ENCODE data around the gene SPOCK3. TPM values are rescaled to one million over a fixed set of nuclear protein-coding genes. Genes with fewer than 3 reads are reported as not detected.
A peak's percentile ranks its signal among the peaks of the same experiment; 100 is the strongest.

The SPOCK3 gene
- total RNA-seq, 1 experiment from 2014 or later = 0.24 TPM

DNA sequence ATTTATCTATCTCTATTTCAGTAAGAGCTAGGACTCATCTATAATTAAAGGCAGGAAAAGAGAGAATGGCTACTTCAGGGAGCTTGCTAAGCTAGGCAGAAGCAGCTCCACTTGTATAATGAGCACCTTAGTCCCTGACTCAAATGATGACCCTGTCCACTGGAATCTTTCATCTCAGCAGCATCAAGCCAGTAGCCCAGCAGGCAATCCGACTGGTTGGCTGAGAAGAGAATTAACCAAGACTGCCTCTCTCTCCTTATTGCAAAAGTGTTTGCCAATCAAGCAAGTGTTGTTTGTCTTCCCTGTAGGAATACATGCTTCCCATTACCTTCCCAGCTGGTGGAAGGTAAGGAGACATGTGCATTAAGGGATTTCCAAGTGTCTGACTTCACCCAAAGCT, 3.9 kb upstream of the SPOCK3 start (continued):
- TF ChIP-seq, protein P1, sequence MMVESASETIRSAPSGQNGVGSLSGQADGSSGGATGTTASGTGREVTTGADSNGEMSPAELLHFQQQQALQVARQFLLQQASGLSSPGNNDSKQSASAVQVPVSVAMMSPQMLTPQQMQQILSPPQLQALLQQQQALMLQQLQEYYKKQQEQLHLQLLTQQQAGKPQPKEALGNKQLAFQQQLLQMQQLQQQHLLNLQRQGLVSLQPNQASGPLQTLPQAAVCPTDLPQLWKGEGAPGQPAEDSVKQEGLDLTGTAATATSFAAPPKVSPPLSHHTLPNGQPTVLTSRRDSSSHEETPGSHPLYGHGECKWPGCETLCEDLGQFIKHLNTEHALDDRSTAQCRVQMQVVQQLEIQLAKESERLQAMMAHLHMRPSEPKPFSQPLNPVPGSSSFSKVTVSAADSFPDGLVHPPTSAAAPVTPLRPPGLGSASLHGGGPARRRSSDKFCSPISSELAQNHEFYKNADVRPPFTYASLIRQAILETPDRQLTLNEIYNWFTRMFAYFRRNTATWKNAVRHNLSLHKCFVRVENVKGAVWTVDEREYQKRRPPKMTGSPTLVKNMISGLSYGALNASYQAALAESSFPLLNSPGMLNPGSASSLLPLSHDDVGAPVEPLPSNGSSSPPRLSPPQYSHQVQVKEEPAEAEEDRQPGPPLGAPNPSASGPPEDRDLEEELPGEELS (CRISPR knock-in tag; IDR thresholded peaks at IDR 0.05) = no peak
- TF ChIP-seq, protein P2, sequence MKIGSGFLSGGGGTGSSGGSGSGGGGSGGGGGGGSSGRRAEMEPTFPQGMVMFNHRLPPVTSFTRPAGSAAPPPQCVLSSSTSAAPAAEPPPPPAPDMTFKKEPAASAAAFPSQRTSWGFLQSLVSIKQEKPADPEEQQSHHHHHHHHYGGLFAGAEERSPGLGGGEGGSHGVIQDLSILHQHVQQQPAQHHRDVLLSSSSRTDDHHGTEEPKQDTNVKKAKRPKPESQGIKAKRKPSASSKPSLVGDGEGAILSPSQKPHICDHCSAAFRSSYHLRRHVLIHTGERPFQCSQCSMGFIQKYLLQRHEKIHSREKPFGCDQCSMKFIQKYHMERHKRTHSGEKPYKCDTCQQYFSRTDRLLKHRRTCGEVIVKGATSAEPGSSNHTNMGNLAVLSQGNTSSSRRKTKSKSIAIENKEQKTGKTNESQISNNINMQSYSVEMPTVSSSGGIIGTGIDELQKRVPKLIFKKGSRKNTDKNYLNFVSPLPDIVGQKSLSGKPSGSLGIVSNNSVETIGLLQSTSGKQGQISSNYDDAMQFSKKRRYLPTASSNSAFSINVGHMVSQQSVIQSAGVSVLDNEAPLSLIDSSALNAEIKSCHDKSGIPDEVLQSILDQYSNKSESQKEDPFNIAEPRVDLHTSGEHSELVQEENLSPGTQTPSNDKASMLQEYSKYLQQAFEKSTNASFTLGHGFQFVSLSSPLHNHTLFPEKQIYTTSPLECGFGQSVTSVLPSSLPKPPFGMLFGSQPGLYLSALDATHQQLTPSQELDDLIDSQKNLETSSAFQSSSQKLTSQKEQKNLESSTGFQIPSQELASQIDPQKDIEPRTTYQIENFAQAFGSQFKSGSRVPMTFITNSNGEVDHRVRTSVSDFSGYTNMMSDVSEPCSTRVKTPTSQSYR (CRISPR knock-in tag; IDR thresholded peaks at IDR 0.05) = no peak
- TF ChIP-seq ZNF219 (CRISPR knock-in tag; IDR thresholded peaks at IDR 0.05; ENCODE audit: borderline replicate concordance) = no peak
- TF ChIP-seq FOXP1 (CRISPR knock-in tag; IDR thresholded peaks at IDR 0.05; ENCODE audit: borderline replicate concordance) = no peak
- no peak for TF ChIP-seq MXD4 (CRISPR knock-in tag; IDR thresholded peaks at IDR 0.05; ENCODE audit: borderline replicate concordance)
- TF ChIP-seq ESRRA (CRISPR knock-in tag; IDR thresholded peaks at IDR 0.05; ENCODE audit: borderline replicate concordance) = no peak
- no peak for TF ChIP-seq ZNF423 (CRISPR knock-in tag; IDR thresholded peaks at IDR 0.05)
- TF ChIP-seq, protein P3, sequence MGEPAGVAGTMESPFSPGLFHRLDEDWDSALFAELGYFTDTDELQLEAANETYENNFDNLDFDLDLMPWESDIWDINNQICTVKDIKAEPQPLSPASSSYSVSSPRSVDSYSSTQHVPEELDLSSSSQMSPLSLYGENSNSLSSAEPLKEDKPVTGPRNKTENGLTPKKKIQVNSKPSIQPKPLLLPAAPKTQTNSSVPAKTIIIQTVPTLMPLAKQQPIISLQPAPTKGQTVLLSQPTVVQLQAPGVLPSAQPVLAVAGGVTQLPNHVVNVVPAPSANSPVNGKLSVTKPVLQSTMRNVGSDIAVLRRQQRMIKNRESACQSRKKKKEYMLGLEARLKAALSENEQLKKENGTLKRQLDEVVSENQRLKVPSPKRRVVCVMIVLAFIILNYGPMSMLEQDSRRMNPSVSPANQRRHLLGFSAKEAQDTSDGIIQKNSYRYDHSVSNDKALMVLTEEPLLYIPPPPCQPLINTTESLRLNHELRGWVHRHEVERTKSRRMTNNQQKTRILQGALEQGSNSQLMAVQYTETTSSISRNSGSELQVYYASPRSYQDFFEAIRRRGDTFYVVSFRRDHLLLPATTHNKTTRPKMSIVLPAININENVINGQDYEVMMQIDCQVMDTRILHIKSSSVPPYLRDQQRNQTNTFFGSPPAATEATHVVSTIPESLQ (CRISPR knock-in tag; IDR thresholded peaks at IDR 0.05) = no peak
- no peak for TF ChIP-seq IRF1 (CRISPR knock-in tag; IDR thresholded peaks at IDR 0.05)
- TF ChIP-seq NFYB (CRISPR knock-in tag; conservative IDR thresholded peaks at IDR 0.05; ENCODE audit: low read depth) = no peak
- TF ChIP-seq ERG (CRISPR knock-in tag; IDR thresholded peaks at IDR 0.05) = no peak
- TF ChIP-seq KAT7 (CRISPR knock-in tag; IDR thresholded peaks at IDR 0.05; ENCODE audit: borderline replicate concordance) = no peak
- no peak for TF ChIP-seq ZSCAN18 (CRISPR knock-in tag; IDR thresholded peaks at IDR 0.05)
- TF ChIP-seq, protein P4, sequence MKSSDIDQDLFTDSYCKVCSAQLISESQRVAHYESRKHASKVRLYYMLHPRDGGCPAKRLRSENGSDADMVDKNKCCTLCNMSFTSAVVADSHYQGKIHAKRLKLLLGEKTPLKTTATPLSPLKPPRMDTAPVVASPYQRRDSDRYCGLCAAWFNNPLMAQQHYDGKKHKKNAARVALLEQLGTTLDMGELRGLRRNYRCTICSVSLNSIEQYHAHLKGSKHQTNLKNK (CRISPR knock-in tag; IDR thresholded peaks at IDR 0.05) = no peak

GRCh38 chr4:167233685-167234315, 494 bp downstream of the SPOCK3 start:
- Mint-ChIP-seq H3K27me3 (ENCODE audit: low read depth) (peaks cover 44% of the 10 kb centered on the region), H3K27ac (no peak overlapping the region), H3K4me3 (peak overlapping the region; percentile 95), H3K4me1 (peaks cover 12% of the 10 kb centered on the region; the same call in 1 of the 2 replicates), H3K9me3 (no peaks in the 10 kb centered on the region), H3K36me3 (no peaks in the 10 kb centered on the region)
- CTCF ChIA-PET = interaction anchor here (1.2 kb wide), 1 partner anchor 58 kb away, joined by 4 read pairs; no protein-coding TSS in a partner anchor
- DNase-seq (ENCODE audit: low spot score) (peak; percentile 28), ATAC-seq (peak; percentile 34)
- POLR2A ChIA-PET = no interaction called here
- TF ChIP-seq, protein P5, sequence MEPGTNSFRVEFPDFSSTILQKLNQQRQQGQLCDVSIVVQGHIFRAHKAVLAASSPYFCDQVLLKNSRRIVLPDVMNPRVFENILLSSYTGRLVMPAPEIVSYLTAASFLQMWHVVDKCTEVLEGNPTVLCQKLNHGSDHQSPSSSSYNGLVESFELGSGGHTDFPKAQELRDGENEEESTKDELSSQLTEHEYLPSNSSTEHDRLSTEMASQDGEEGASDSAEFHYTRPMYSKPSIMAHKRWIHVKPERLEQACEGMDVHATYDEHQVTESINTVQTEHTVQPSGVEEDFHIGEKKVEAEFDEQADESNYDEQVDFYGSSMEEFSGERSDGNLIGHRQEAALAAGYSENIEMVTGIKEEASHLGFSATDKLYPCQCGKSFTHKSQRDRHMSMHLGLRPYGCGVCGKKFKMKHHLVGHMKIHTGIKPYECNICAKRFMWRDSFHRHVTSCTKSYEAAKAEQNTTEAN (CRISPR knock-in tag; IDR thresholded peaks at IDR 0.05) = 0 out of 2 replicates have a peak, but pooled peaks have one; percentile 32
- TF ChIP-seq EMX1 (CRISPR knock-in tag; IDR thresholded peaks at IDR 0.05) (no peak), HMGXB4 (CRISPR knock-in tag; IDR thresholded peaks at IDR 0.05) (peak; percentile 68), NR2C2 (CRISPR knock-in tag; IDR thresholded peaks at IDR 0.05) (no peak), MYBL2 (CRISPR knock-in tag; IDR thresholded peaks at IDR 0.05) (peak; percentile 31; the same call in 1 of the 2 replicates), JUN (CRISPR knock-in tag; IDR thresholded peaks at IDR 0.05) (no peak), OVOL2 (CRISPR knock-in tag; IDR thresholded peaks at IDR 0.05; ENCODE audit: borderline replicate concordance) (no peak), FOXP1 (CRISPR knock-in tag; IDR thresholded peaks at IDR 0.05; ENCODE audit: borderline replicate concordance) (0 out of 2 replicates have a peak, but pooled peaks have one; percentile 28)

All from WTC11 (cell line).